ENCODE data around the gene FERMT3.

- no peak for TF ChIP-seq CTCF (IDR thresholded peaks at IDR 0.05; ENCODE audit: low read depth, low read length, poor library complexity, severe bottlenecking)
- no peak for TF ChIP-seq EZH2phosphoT487 (IDR thresholded peaks at IDR 0.05; ENCODE audit: borderline replicate concordance, low read length)
Measured at GRCh38 chr11:64219755-64220154, 13.2 kb downstream of the FERMT3 start.
